SK-N-SH (cell line): ENCODE results near the gene CPLX1. TPM values are rescaled to one million over a fixed set of nuclear protein-coding genes. Genes with fewer than 3 reads are reported as not detected.

Experiments
- CTCF ChIA-PET: fragments of 300-600, 350-600 bp; formaldehyde crosslinking; extraction: SDS; loops from one replicate; lab custom pipeline; 2021; lab: Yijun Ruan, JAX
- POLR2A ChIA-PET: fragments of 350-600 bp; sonication (Branson Sonifier 250); formaldehyde crosslinking; extraction: SDS; loops from one replicate; lab custom pipeline; 2020; ENCODE audit warnings: antibody characterized with exemption, inconsistent platforms; lab: Yijun Ruan, JAX
- DNase-seq: peaks from one replicate; pipeline ENCODE4 v3.0.0; 2012
- H2AFZ ChIP-seq: fragments of 200-600 bp; sonication (generic); 2 replicates; pipeline ENCODE4 v1.8.1; 2016; ENCODE audit warnings: antibody characterized with exemption, mild to moderate bottlenecking, low read depth
- H3F3A ChIP-seq: fragments of 200-600 bp; sonication (generic); replicated peaks from 2 replicates; pipeline ENCODE3; 2016; ENCODE audit warnings: antibody characterized with exemption, mild to moderate bottlenecking; ENCODE audit not compliant: insufficient read depth
- H3K27ac ChIP-seq, 2 experiments: fragments of 200-500 bp in 1 of 2; fragments of 200-600 bp in 1 of 2; sonication (Bioruptor generic) in 1 of 2; sonication (generic), shearing (Covaris generic) in 1 of 2; 2 replicates each; pipeline versions ENCODE4 v1.5.1 to v1.6.1; 2014 to 2016; ENCODE audit warnings: low read depth in 2 of 2, inconsistent platforms in 1 of 2, low read length in 1 of 2, mild to moderate bottlenecking in 1 of 2, mixed read lengths in 1 of 2
- H3K27me3 ChIP-seq: fragments of 200-600 bp; sonication (generic), shearing (Covaris generic); 2 replicates; pipeline ENCODE4 v1.6.1; 2016; ENCODE audit warnings: mixed run types; ENCODE audit not compliant: insufficient read depth
- H3K36me3 ChIP-seq, 2 experiments: fragments of 200-500 bp in 1 of 2; fragments of 200-600 bp in 1 of 2; sonication (Bioruptor generic) in 1 of 2; sonication (generic) in 1 of 2; replicated peaks in 1 of 2; 2 replicates each; pipeline versions ENCODE3 to v1.5.1; 2014 to 2016; ENCODE audit warnings: low read length in 1 of 2, mild to moderate bottlenecking in 1 of 2; ENCODE audit not compliant: insufficient read depth in 2 of 2, control insufficient read depth in 1 of 2
- H3K4me1 ChIP-seq, 2 experiments: fragments of 200-500 bp in 1 of 2; fragments of 200-600 bp in 1 of 2; sonication (Bioruptor generic) in 1 of 2; sonication (generic), shearing (Covaris generic) in 1 of 2; 2 replicates each; pipeline versions ENCODE4 v1.5.1 to v1.6.1; 2014 to 2016; ENCODE audit warnings: low read depth in 1 of 2, low read length in 1 of 2, mixed run types in 1 of 2; ENCODE audit not compliant: insufficient read depth in 2 of 2, control insufficient read depth in 1 of 2
- H3K4me2 ChIP-seq: fragments of 200-600 bp; sonication (generic), shearing (Covaris generic); 2 replicates; pipeline ENCODE4 v1.6.1; 2017; ENCODE audit warnings: mixed run types
- H3K4me3 ChIP-seq, 2 experiments: fragments of 200-500 bp in 1 of 2; fragments of 200-600 bp in 1 of 2; sonication (Bioruptor generic) in 1 of 2; sonication (generic), shearing (Covaris generic) in 1 of 2; 2 replicates each; pipeline versions ENCODE4 v1.5.1 to v1.8.1; 2014 to 2016; ENCODE audit warnings: low read depth in 2 of 2, inconsistent platforms in 1 of 2, low read length in 1 of 2, mild to moderate bottlenecking in 1 of 2, mixed read lengths in 1 of 2, moderate library complexity in 1 of 2
- H3K79me2 ChIP-seq: fragments of 200-600 bp; sonication (generic); 2 replicates; pipeline ENCODE4 v1.8.1; 2017; ENCODE audit warnings: mild to moderate bottlenecking; ENCODE audit not compliant: insufficient read depth
- H3K9ac ChIP-seq: fragments of 200-600 bp; sonication (generic); 2 replicates; pipeline ENCODE4 v1.6.1; 2017; ENCODE audit warnings: mixed run types
- H3K9me2 ChIP-seq: fragments of 200-600 bp; sonication (generic); 2 replicates; pipeline ENCODE4 v1.6.1; 2017; ENCODE audit warnings: mixed run types
- H3K9me3 ChIP-seq: fragments of 200-600 bp; sonication (generic); 2 replicates; pipeline ENCODE4 v1.6.1; 2017; ENCODE audit warnings: mixed run types, mild to moderate bottlenecking, moderate library complexity
- H4K20me1 ChIP-seq: fragments of 200-600 bp; sonication (generic); 2 replicates; pipeline ENCODE4 v1.6.1; 2017; ENCODE audit warnings: mild to moderate bottlenecking, mixed run types; ENCODE audit not compliant: insufficient read depth
- EP300 ChIP-seq, 2 experiments: IDR thresholded peaks; 2 replicates each; pipeline versions ENCODE4 v1.4.0 to v1.6.1; 2012; ENCODE audit warnings: borderline replicate concordance in 1 of 2, low read depth in 1 of 2, low read length in 1 of 2
- FOSL2 ChIP-seq: IDR thresholded peaks from 2 replicates; pipeline ENCODE4 v1.4.0; 2012; ENCODE audit warnings: low read depth, mild to moderate bottlenecking, moderate library complexity, borderline replicate concordance
- FOXJ3 ChIP-seq: sonication (generic); formaldehyde crosslinking; IDR thresholded peaks from 2 replicates; pipeline ENCODE4 v1.5.1; 2020; ENCODE audit warnings: mild to moderate bottlenecking, missing genetic modification reagents
- FOXM1 ChIP-seq: IDR thresholded peaks from 2 replicates; pipeline ENCODE4 v1.4.0; 2012; ENCODE audit warnings: low read depth, mild to moderate bottlenecking
- GATA2 ChIP-seq: sonication (generic); formaldehyde crosslinking; IDR thresholded peaks from 2 replicates; pipeline ENCODE4 v1.5.0; 2020; ENCODE audit warnings: mild to moderate bottlenecking, missing genetic modification reagents
- JUND ChIP-seq: IDR thresholded peaks from 2 replicates; pipeline ENCODE4 v1.4.0; 2012
- MEF2A ChIP-seq: IDR thresholded peaks from 2 replicates; pipeline ENCODE4 v1.4.0; 2012; ENCODE audit warnings: low read depth, borderline replicate concordance
- TAF1 ChIP-seq: IDR thresholded peaks from 2 replicates; pipeline ENCODE4 v1.6.1; 2012; ENCODE audit warnings: low read depth, mild to moderate bottlenecking, low read length, moderate library complexity, borderline replicate concordance
- TEAD4 ChIP-seq: IDR thresholded peaks from 2 replicates; pipeline ENCODE4 v1.4.0; 2012; ENCODE audit warnings: mild to moderate bottlenecking, borderline replicate concordance; ENCODE audit not compliant: insufficient read depth
- WGBS: methylation state at CpG from one replicate; pipeline ENCODE4 v1.1.6; 2017; ENCODE audit warnings: low lambda C conversion rate; 5-methylcytosine and 5-hydroxymethylcytosine counted together
- polyA plus RNA-seq, 3 experiments: library from polyadenylated mRNA; depleted of rRNA; stranded (reverse); fragments of >200 nt; gene quantifications; 2 replicates each; pipeline ENCODE4 v1.2.3, GENCODE V29; 2012
- TF ChIP-seq, protein P1 (sequence below): IDR thresholded peaks from 2 replicates; pipeline ENCODE4 v1.4.0; 2012; ENCODE audit warnings: low read depth
- TF ChIP-seq, protein P2 (sequence below): fragments of 200-600 bp; sonication (generic); IDR thresholded peaks from 2 replicates; pipeline ENCODE4 v1.6.1; 2017; ENCODE audit warnings: antibody characterized with exemption, mild to moderate bottlenecking, moderate library complexity

Gene CPLX1
- polyA plus RNA-seq, 1 of the 3 experiments (the other 2 are of a cell fraction) = 0.56 TPM

- CTCF ChIA-PET = no interaction called here
- Histone ChIP-seq H3K79me2 (no peaks in the 10 kb centered on the region), H3F3A (no peaks in the 10 kb centered on the region), H3K27ac (no peak overlapping the region), H3K9ac (no peak overlapping the region), H4K20me1 (no peaks in the 10 kb centered on the region), H3K9me3 (no peaks in the 10 kb centered on the region), H3K9me2 (no peaks in the 10 kb centered on the region), H3K4me3 (no peak overlapping the region)
- TF ChIP-seq JUND (no peak), FOXJ3 (no peak), MEF2A (no peak), EP300 (IDR thresholded peaks at IDR 0.05; ENCODE audit: borderline replicate concordance in 1 of 2, low read depth in 1 of 2, low read length in 1 of 2) (no peak), TAF1 (no peak), FOSL2 (no peak), FOXM1 (no peak)
- TF ChIP-seq, protein P1, sequence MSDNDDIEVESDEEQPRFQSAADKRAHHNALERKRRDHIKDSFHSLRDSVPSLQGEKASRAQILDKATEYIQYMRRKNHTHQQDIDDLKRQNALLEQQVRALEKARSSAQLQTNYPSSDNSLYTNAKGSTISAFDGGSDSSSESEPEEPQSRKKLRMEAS = no peak
- TF ChIP-seq, protein P2, sequence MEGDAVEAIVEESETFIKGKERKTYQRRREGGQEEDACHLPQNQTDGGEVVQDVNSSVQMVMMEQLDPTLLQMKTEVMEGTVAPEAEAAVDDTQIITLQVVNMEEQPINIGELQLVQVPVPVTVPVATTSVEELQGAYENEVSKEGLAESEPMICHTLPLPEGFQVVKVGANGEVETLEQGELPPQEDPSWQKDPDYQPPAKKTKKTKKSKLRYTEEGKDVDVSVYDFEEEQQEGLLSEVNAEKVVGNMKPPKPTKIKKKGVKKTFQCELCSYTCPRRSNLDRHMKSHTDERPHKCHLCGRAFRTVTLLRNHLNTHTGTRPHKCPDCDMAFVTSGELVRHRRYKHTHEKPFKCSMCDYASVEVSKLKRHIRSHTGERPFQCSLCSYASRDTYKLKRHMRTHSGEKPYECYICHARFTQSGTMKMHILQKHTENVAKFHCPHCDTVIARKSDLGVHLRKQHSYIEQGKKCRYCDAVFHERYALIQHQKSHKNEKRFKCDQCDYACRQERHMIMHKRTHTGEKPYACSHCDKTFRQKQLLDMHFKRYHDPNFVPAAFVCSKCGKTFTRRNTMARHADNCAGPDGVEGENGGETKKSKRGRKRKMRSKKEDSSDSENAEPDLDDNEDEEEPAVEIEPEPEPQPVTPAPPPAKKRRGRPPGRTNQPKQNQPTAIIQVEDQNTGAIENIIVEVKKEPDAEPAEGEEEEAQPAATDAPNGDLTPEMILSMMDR = no peak
- TF ChIP-seq, all 33 proteins: peak for 0
- Histone ChIP-seq H3K36me3 (no peaks in the 10 kb centered on the region), H3K4me1 (no peaks in the 10 kb centered on the region), H3K27me3 (no peaks in the 10 kb centered on the region; the same call in 1 of the 2 replicates), H2AFZ (no peak overlapping the region), H3K4me2 (no peak overlapping the region)
- 66% methylated on average over 14 of the region's 14 CpGs for WGBS
- DNase-seq = no peak
- POLR2A ChIA-PET = no interaction called here
Measured at GRCh38 chr4:814312-814850, 11.5 kb downstream of the CPLX1 start.

- Histone ChIP-seq H3K36me3 (no peaks in the 10 kb centered on the region), H3F3A (no peaks in the 10 kb centered on the region), H3K4me1 (no peaks in the 10 kb centered on the region), H3K9me2 (no peaks in the 10 kb centered on the region)
- DNase-seq = no peak
- CTCF ChIA-PET = no interaction called here
- no peak for TF ChIP-seq GATA2 (CRISPR knock-in tag)
- no peak for TF ChIP-seq TEAD4
- TF ChIP-seq, all 33 proteins: peak for 0
- 83% methylated on average over 10 of the region's 10 CpGs for WGBS
- Histone ChIP-seq H3K4me2 (no peak overlapping the region), H3K27me3 (no peaks in the 10 kb centered on the region; the same call in 1 of the 2 replicates), H4K20me1 (no peaks in the 10 kb centered on the region), H3K9me3 (no peaks in the 10 kb centered on the region), H3K9ac (no peak overlapping the region), H3K4me3 (no peak overlapping the region), H3K27ac (no peak overlapping the region), H3K79me2 (no peaks in the 10 kb centered on the region), H2AFZ (no peak overlapping the region)
- POLR2A ChIA-PET = no interaction called here
Measured at GRCh38 chr4:813900-814299, 12.0 kb downstream of the CPLX1 start.
